Lower leg skin (tissue), 3 donors: Measurements from ENCODE around the gene UBAP2.

Experiments used
- POLR2A ChIP-seq, 2 donors: fragments of 450-650 bp; IDR thresholded peaks; one replicate each; pipeline ENCODE4 v1.6.1; 2016 to 2017; ENCODE audit warnings: antibody characterized with exemption in 2 of 2, mild to moderate bottlenecking in 1 of 2, moderate library complexity in 1 of 2
- TF ChIP-seq, protein P1 (sequence below), 3 donors: fragments of 450-650 bp; IDR thresholded peaks; one replicate each; pipeline ENCODE4 v1.5.1; 2016; ENCODE audit warnings: antibody characterized with exemption in 3 of 3, mild to moderate bottlenecking in 3 of 3, moderate library complexity in 2 of 3

- no peak for TF ChIP-seq POLR2A (IDR thresholded peaks at IDR 0.05)
- TF ChIP-seq, protein P1, sequence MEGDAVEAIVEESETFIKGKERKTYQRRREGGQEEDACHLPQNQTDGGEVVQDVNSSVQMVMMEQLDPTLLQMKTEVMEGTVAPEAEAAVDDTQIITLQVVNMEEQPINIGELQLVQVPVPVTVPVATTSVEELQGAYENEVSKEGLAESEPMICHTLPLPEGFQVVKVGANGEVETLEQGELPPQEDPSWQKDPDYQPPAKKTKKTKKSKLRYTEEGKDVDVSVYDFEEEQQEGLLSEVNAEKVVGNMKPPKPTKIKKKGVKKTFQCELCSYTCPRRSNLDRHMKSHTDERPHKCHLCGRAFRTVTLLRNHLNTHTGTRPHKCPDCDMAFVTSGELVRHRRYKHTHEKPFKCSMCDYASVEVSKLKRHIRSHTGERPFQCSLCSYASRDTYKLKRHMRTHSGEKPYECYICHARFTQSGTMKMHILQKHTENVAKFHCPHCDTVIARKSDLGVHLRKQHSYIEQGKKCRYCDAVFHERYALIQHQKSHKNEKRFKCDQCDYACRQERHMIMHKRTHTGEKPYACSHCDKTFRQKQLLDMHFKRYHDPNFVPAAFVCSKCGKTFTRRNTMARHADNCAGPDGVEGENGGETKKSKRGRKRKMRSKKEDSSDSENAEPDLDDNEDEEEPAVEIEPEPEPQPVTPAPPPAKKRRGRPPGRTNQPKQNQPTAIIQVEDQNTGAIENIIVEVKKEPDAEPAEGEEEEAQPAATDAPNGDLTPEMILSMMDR (IDR thresholded peaks at IDR 0.05) = no peak
Measured at GRCh38 chr9:33894316-33894715, 154.4 kb downstream of the UBAP2 start.
